Stimulated activated CD4-positive, alpha-beta T cell treated with anti-CD3 and anti-CD28 coated beads, Interleukin-15, amount 100 ng/mL, for 1 hour (primary cell): ENCODE measurements around the gene RNF144A.

Experiments used
- DNase-seq, 2 donors: peaks; one replicate each; pipeline ENCODE4 v3.0.0-alpha.2; 2020; ENCODE audit warnings: low read depth in 1 of 2, low spot score in 1 of 2

Gene RNF144A

DNA sequence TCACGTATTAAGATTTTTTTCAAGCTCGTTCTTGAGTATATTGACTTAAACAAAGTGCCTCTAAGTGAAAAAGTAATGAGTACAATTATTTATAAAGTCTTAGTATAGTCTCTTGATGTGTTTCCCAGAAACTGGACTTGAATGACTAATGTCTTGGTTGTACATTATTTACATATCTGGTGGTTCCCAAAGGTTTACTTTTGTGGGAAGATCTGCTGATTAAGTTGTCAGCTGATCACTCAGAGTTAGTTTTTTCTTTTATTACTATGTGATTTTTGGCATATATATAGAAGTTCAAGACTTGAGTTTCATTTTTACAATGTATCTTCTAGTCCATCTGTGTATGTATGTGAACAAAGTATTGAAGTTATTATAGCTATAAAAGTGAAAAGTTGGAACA, 29.5 kb downstream of the RNF144A start:
- DNase-seq: no peak

DNA sequence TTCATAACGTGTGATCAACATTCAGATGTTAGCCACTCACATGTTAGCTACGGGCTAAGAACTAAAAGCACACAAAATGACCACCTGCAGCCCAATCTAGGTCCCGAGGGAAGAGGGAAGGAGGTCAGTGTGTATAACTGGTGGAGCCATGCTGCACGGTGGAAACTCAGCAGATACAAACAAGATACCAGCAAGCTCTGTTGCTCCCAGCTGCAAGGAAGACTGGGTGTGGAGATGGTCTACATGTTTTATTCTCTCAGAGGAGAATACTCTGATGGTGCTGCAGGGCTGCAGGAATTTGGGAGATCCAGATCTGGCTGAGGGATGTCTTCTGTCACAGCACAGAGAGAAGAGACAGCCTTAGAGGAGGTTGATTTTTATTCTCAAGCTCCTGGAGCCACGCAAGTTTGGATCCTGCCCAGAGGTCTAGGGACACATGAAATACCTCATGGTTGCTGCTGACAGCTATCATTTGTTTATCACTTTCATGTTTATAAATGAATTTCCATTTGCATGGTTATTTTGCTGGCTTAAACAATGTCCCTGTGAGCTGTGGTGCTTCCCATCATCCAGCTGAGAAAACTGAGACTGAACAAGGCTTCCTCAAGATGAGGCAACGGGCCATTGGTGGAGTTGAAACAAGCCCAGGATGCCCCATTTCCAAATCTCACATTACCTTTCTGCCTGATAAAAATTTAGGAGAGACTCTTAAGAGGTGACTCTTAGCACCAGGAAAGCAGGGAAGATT, 30.9 kb downstream of the RNF144A start:
- no peak for DNase-seq

DNA sequence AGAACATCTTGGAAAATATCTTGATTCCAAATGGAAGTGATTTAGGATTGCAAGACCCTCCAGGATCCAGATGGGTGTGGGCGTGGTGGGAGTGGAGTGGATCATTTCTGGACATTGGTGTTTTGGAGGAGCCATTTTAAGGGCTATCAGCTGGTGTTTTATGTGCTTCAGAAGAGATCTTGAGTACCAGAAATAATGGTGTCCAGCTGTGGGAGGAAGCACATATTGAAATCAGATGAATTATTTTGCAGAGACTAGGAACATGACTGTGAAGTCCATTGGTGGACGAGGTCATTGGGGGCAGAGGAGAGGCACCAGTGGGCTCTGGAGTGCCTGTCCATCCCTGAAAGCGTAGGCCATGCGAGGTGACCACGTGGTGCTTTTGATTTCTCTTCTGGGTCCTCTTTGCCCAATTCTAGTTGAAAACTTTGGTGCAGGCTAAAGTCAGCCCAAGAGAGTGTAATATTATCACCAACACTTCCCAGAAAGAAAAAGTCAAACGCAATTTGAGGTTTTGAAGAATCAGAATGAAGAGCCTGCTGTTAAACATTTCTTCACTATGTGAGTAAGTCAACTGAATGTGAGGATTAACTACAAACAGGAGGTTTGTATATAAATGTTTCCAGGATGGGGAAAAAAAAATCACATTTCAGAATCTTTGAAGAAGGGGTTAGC, 31.6 kb downstream of the RNF144A start:
- DNase-seq: no peak

DNA sequence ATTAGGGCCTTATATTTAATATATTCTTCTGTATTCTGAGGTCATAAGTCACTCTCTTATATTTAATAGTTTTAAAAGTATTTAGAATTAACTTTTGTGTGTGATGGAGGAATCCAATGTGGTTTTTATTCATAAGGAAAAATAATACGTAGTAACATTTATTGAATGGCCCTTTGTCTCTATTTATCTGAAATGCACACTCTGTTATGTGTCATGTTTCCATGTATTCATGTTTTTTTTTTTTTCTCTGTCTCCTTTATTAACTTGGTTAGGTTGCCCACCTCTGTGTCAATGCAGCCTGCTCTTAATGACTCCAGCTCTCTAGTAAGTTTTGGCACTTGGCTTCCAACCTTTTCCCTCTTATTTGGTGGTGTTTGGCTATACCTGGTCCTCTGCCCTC, 33.8 kb downstream of the RNF144A start:
- DNase-seq: no peak

DNA sequence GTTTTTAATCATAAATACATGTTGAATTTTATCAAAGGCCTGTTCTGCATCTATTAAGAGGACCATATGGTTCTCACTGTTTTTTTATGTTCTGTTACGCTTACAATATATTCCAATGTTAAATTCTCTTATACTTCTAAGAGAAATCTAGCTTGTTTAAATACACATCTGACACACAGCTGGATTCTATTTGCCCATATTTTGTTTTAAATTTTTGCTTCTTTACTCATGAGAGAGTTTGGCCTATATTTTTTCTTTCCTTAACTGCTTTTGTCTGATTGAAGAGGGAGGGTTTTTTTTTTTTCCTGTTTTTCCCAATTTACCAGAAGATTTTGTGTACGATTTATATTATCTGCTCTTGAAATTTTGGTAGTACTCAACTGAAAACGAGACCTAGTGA, 34.9 kb downstream of the RNF144A start:
- no peak for DNase-seq

DNA sequence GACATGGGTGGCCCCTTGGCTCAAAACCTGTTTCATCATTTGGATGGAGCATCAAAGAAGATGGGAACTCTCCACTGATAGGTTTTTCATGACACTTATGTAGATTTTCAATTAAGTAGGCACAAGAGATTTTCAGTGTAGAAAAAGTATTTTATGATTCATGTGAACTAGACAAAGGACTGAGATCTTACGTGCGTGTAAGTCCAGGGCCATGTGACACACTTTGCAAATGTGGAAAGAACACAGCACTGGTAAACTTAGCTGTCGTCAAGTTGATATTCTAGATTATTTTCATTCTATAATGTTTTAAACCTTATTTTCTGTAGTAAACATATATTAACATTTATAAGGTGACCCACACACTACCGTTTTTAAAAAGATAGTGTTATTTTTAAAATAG, 37.4 kb downstream of the RNF144A start:
- DNase-seq: no peak

DNA sequence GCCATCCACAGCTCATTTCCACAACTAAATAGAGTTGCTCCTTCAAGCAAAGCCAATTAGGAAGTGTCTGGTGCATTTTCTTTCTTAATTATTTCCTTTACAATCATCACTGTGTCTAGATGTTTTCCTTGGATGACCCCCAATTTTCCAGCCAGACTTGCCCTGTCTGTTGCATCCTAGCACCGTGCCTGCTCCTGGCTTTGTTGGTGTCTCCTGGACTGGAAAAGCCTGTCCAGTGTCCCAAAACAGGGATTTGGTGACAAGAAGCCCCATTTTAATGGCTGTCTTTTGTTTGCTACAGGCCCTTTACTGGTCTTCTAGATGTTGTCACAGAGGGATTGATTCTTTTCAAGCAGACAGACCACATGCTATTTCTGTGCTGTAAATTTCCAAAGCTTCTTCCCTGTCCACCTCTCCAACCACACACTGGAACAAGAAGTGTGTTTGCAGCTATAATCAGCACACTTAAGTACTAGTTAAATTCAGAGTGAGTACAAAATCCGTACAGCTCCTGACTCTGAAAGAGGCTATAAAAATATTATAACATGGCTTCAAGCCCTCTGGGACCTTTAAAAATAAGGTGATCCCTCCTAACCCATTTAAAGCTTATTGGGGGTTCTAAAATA, 38.4 kb downstream of the RNF144A start:
- no peak for DNase-seq

DNA sequence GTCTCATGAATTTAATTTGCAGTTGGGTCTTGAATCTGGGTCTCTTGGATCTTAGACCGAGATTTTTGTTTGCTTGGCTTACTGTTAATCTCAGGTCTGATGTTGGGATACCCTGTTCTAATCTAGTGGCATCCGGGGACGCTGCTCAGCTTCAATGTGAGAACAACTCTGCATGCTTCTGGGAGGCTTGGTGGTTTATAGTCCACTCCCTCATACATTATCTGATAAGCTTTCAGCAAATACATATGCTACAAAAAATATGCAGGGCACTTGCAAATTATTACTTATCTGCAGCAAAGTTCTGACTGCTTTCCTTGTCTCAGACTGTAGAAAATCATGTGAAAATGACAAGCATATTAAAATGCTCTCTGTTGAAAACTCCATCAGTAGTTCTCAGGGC, 39.4 kb downstream of the RNF144A start:
- DNase-seq: no peak

DNA sequence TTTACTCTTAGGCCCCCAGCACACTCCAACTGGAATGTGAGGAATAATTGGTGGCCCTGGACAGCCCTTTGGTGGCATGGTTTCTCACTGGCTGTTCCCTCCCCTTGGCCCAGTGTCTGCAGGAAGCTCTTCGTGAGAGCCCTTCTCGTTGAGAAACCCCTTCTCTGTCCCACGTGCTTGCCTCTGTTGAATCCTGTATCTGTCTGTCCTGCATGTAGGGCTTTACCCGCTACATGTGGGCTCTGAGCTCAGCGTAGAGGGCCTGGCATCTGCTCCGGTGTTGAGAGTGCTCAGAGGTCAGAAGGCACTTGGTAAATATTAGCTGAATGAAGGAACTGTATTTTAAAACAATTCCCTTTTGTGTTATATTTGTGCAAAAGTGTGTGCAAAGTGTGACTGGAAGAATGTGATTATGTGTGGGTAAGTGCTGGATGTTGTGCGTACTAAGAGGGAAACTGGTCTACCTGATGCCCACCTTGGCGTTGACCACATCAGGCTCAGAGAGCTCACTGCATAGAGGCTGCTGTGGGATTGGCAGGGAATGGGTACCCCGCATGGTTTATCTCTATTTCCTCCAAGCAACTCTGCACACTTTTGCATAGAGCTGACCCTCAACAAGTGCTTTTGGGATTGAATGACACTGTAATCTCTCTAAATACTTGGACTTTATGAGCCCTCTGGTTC, 40.0 kb downstream of the RNF144A start:
- DNase-seq: no peak

DNA sequence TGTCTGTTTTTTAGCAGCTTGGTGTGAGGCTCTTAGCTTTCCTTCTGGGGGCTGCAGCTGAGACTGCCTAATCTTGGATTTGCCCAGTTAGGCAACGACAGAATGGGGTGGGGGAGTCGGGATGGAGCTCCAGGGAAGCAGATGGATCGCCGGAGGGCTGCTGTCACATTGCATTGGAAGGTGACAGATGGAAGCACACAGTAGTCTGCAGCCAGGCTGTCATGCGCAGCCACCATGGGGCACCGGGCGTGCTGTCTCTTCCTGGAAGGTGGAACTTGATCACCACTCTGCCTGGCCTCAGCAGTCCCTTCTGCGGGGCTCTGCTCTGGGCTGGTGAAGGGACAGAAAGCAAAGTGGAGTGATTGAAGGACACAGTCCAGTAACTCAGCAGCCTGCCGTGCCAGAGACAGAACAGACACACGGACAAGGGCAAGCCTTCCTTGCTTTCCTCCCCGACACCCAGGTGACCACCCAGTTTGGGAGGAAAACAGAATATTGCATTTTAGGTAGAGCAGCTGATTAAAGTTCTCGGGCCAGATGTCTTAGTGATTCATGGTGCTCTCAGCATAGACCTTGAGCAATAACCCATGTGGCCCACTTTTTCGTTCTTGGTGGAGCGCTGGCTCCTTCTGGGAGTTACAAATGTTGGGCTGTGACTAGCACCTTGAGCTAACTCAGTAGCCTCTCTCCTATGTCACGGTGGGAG, 40.9 kb downstream of the RNF144A start:
- no peak for DNase-seq

DNA sequence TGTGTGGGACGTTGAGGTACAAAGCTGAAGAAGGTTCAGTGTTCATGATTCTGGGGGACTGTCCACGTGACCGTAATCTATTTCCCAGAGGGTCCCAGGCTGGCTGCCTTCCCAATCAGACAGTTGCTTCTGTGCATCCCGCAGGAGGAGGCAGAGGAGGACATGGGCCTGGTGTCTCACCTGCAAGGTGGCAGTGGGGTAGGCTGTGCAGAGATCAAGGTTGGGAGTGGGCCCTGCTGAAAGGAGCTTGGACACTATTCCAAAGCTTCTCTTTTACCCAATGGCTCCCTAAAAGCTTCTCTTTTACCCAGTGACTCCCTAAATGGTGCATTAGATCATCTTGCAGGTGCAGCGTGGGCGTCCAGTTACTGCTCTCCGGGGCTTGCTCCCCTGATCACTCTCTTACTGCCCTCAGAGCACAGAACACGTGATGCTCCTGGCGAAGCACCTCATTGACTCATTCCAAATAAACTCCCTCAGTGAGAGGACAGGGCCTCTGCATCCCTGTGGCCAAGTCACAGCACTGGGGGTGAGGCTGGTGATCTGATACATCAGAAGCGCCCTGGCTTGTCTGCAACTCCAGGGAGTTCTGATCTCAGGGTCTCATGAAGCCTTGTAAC, 41.5 kb downstream of the RNF144A start:
- DNase-seq: no peak

DNA sequence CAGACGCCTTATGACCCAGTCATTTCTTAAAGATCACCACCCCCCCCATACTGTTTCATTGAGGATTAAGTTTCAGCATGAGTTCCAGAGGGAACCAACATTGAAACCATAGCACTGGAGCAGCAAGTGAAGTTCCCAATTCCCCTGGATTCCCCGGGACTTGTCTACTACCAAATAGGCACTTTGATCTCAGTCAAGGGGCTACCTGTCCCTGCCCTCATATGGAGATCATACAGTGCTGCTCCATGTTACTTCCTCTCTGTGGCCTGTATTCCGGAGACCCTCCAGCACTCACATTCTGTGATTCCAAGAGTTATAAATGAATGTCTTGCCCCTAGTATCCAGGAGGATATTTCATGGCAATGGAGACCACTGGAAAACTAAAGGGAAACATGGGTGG, 42.5 kb downstream of the RNF144A start:
- no peak for DNase-seq

DNA sequence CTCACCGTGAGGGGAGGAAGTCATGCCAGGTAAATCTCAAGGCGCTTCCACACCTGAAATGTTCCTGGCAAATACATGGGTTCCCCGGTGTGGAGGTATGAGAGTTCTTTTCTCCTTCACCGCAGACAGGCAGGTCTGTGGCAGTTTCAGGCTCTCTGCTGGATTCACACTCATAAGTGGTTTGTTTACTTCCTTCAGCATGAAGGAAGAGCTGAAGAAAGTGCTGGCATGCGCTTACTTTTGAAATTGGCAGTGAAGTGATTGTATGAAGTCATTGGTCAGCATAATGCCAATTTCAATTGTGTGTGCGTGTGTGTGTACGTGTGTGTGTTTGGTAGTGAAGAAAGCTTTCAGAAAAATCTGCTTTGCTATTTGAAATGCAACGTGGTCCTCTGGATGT, 43.4 kb downstream of the RNF144A start:
- DNase-seq: no peak

DNA sequence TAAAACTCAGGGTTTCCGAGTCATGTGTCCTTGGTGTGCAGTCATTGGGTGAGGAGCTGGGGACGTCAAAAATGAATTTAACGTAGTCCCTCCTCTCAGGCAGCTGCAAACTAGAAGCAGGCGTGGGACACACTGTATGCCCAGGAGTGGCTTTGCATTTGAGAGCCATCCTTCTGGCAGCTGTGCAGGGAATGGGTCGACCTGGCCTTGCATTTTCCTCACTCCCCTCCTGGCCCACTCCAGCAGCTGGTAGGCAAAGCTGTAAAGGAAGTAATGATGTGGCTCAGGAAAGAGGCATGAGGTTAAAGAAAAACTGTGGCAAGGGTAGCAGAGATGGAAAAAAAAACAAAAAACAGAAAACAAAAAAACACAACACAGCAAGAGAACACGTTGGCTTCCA, 46.5 kb downstream of the RNF144A start:
- DNase-seq: no peak

DNA sequence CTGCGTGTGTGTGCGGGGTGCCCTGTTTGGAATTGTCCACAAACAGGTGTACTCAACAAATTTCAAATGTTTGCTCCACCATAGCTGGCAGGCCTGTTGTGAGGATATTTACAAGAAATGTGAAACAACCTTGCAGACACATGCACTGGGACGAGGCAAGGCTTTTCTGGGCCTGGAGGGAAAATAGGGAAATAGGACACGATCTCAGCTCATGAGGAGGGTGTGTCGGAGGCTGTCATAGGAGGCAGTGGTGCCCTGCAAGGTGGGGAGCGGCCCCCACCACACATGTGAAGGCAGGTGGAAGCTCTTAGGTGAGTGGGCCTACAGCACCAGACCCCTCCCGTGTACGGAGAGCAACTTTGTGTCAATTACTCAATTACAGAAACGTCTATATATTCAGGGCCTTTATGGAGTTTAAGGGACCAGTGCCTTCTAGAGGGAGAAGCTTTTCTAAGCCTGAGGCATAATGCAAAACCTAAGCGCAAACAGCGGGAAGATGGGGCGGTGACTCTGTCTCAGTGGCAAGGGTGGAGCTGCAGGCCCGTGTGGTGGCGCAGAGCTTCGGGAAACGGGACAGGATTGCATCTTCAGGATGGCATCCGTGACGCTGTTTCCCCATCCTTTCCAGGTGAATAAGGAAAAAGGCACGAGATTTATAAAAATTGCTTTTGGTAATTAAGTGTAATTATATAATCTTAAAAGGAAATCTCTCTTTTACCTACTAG, 48.0 kb downstream of the RNF144A start:
- no peak for DNase-seq

DNA sequence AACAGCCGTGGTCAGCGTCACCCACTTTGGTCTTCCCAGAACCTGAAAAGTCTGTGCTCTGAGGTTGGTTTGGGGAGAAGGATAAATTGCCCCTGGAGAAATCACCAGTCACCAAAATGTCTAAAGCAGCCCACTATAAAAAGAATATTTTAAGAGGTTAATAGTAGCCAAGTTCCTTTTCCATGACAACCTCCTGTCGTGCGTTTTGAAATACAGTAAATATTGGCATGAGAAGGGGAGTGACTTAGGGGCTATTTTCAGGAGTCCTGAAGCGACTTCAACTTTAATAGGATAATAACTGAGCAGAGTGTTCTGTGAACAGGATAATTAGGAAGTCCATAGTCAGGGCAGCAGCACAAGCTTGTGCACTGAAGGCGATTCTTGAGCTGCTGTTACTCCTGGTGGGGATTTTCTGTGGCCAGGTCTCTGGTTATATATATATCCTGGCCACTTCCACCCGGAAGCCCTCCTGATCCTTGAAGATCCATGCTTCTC, 49.3 kb downstream of the RNF144A start:
- DNase-seq: no peak

DNA sequence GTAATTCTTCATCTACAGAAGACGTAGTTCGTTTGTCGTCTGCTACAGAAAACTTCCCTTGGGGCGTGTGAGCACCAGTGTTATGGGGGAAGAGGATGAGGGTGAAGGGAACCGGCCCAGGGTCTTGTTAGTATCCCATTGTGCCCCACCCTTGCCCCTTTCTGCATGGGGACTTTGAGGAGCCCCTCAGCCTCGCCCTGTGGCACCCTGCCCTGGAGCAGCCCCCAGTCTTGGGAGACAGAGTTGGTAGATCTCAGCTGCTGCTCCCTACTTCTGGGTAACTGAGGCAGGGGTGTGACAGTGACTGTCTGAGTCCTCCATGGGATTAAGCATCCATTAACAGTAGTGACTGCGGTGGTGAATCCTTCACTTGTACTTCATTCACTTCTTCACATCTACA, 50.1 kb downstream of the RNF144A start:
- DNase-seq: no peak

DNA sequence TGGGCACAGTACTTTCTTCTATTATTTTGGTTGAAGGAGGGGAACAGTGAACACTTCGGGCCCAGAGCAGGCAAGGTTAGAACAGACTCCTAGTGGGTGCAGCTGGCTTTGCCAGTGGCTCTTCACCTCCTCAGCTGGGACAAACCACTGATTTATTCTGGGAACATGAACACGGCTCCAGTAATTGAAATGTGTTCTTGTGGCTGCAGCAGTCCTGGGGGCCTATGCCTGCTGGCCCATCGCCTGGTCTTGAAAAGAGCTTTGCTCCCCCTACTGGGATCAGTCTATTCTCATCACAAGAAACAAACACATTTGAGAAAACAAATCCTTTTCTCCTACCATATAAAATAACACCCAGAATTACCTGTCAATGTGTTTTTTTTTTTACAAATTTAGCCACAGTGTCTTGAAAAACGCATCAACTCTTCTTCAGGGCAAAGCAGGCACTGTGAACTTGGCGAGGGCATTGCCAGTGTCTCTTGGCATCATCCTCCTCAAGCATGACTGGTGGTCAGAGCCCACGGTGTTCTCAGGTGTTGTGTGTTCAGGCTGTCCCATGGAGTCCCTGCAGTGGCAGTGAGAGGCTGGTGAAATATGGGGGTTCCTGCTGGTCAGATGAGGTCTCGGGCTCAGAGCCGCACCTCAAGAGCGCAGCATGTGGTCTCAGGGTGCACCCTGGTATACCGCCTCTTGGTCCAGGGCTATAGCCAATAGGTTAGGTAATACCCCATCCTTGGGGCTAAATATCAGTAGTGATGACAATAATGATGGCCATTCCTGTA, 51.3 kb downstream of the RNF144A start:
- no peak for DNase-seq

DNA sequence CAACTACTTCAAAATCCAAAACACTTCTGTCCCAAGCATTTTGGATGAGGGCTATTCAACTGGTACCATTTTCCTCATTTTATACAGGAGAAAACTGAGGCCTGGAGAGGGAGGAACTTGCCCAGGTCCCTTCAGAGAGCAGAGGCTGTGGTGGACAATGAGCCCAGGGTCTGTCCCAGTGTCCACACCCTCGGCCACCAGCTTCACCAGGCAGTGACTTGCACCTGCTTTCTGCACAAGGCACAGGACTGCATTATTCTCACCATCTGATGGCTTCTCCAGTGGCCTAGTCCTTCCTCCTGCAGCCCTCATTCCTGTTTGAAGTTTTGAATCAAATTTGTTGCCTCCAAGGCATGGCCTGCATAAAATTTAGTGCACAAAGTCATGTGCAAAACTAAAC, 53.3 kb downstream of the RNF144A start:
- DNase-seq: no peak
